ENCODE data around the gene FGFR3.
"Not testable (repeated sequence)": the region's sequence is repeated elsewhere in the genome, so short reads cannot be mapped to it uniquely, and the experiment has no call there.

The FGFR3 gene

GRCh38 chr4:1837069-1837468 is 44.0 kb downstream of the FGFR3 start:
- Histone ChIP-seq H3K9me3 (ENCODE audit: control insufficient read depth, low read length) (no peaks in the 10 kb centered on the region), H3K4me1 (ENCODE audit: control insufficient read depth, insufficient read depth, low read length) (peaks cover 12% of the 10 kb centered on the region), H3K27me3 (ENCODE audit: control insufficient read depth, insufficient read depth, low read length) (no peaks in the 10 kb centered on the region), H3K9ac (ENCODE audit: low read length) (no peak overlapping the region), H3K4me3 (ENCODE audit: low read length) (no peak overlapping the region), H3K36me3 (ENCODE audit: control insufficient read depth, insufficient read depth, low read length) (peaks cover 34% of the 10 kb centered on the region)

DNA sequence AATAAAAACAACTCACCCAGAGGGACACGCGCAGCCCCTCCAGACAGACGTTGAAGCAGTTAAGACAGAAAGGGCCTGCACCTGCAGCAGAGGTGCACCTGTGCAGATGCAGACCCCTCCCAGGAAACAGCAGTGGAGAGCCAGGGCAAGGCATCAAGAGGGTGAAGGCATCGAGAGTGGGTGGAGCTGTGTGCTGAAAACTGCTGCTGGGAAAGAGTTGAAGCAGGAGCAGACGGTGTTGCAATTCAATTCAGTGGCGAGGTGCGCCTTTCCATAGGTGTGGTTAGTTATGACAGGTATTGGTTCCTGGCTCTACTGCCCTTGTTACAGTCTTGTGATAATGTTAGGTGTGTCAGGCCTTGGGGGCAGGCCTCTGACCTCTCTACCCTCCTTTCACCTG is 46.2 kb downstream of the FGFR3 start:
- Histone ChIP-seq H3K4me3 (ENCODE audit: low read length) (no peak overlapping the region), H3K36me3 (ENCODE audit: control insufficient read depth, insufficient read depth, low read length) (peaks cover 30% of the 10 kb centered on the region), H3K27me3 (ENCODE audit: control insufficient read depth, insufficient read depth, low read length) (no peaks in the 10 kb centered on the region), H3K4me1 (ENCODE audit: control insufficient read depth, insufficient read depth, low read length) (peaks cover 12% of the 10 kb centered on the region), H3K9ac (ENCODE audit: low read length) (peak overlapping the region; percentile 43), H3K9me3 (ENCODE audit: control insufficient read depth, low read length) (no peaks in the 10 kb centered on the region)

DNA sequence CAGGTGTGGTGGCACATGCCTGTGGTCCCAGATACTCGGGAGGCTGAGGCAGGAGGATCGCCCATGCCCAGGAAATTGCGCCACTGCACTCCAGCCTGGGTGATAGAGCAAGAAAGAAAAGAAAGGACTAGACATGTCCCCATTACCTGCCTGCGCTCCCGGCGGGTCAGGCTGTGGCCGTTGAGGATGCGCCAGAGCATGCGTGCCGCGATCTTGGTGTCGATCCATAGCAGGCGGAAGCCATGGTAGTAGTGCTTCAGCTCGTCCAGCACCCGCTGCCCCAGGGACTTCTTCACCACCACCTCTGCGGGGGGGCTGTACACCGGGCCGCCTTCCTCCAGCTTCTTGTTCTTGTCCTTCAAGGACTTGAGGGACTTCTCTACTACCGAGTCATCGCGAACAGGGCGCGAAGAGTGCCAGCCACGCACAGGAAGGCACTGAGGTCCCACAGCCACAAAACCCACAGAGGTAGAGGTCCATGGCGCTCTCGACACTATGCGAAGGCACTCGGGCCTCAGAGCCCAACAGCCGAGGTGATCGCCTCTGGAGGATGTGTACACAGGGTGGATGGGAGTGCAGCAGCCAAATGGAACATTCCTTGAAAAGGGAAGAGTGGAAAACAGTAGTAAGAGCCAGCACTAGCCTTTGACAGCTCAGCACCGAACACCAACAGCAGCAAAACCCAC is 48.3 kb downstream of the FGFR3 start:
- H3K4me3 ChIP-seq (ENCODE audit: low read length): no peak overlapping the region
- no peaks in the 10 kb centered on the region for H3K9me3 ChIP-seq (ENCODE audit: control insufficient read depth, low read length)
- H3K36me3 ChIP-seq (ENCODE audit: control insufficient read depth, insufficient read depth, low read length): peaks cover 23% of the 10 kb centered on the region
- no peaks in the 10 kb centered on the region for H3K27me3 ChIP-seq (ENCODE audit: control insufficient read depth, insufficient read depth, low read length)
- H3K9ac ChIP-seq (ENCODE audit: low read length): no peak overlapping the region
- H3K4me1 ChIP-seq (ENCODE audit: control insufficient read depth, insufficient read depth, low read length): peaks cover 12% of the 10 kb centered on the region

- Histone ChIP-seq H3K4me1 (ENCODE audit: control insufficient read depth, insufficient read depth, low read length) (peaks cover 12% of the 10 kb centered on the region), H3K9ac (ENCODE audit: low read length) (no peak overlapping the region), H3K27me3 (ENCODE audit: control insufficient read depth, insufficient read depth, low read length) (no peaks in the 10 kb centered on the region), H3K4me3 (ENCODE audit: low read length) (no peak overlapping the region), H3K36me3 (ENCODE audit: control insufficient read depth, insufficient read depth, low read length) (peaks cover 18% of the 10 kb centered on the region), H3K9me3 (ENCODE audit: control insufficient read depth, low read length) (no peaks in the 10 kb centered on the region)
Measured at GRCh38 chr4:1841887-1842210, 48.8 kb downstream of the FGFR3 start.

- H3K36me3 ChIP-seq (ENCODE audit: control insufficient read depth, insufficient read depth, low read length): peaks cover 13% of the 10 kb centered on the region
- H3K4me1 ChIP-seq (ENCODE audit: control insufficient read depth, insufficient read depth, low read length): peaks cover 12% of the 10 kb centered on the region
- H3K9me3 ChIP-seq (ENCODE audit: control insufficient read depth, low read length): no peaks in the 10 kb centered on the region
- H3K4me3 ChIP-seq (ENCODE audit: low read length): no peak overlapping the region
- no peak overlapping the region for H3K9ac ChIP-seq (ENCODE audit: low read length)
- H3K27me3 ChIP-seq (ENCODE audit: control insufficient read depth, insufficient read depth, low read length): no peaks in the 10 kb centered on the region
Measured at GRCh38 chr4:1842339-1842895, 49.3 kb downstream of the FGFR3 start.

DNA sequence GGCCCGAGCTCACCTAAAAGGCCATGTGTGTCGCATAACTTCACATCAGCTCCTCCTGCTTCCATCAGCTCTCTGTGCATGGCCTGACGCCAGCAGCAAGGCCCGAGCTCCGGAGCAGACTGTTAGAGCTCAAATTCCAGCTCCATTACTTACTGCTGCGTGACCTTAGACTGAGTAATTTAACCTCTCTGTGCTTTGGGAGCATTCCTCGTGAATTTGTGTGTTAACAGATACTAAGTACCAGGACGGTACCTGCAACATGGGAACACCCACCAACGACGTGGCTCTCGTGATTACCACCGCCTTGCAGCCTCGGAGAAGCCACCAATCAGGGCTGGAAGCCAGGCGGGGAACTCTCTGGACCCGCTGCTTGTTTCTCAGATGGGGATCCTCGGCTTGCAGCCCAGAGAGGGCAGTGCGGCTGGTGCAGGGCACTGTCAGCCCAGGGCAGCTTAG is 49.9 kb downstream of the FGFR3 start:
- Histone ChIP-seq H3K9ac (ENCODE audit: low read length) (no peak overlapping the region), H3K27me3 (ENCODE audit: control insufficient read depth, insufficient read depth, low read length) (no peaks in the 10 kb centered on the region), H3K36me3 (ENCODE audit: control insufficient read depth, insufficient read depth, low read length) (peaks cover 13% of the 10 kb centered on the region), H3K9me3 (ENCODE audit: control insufficient read depth, low read length) (no peaks in the 10 kb centered on the region), H3K4me1 (ENCODE audit: control insufficient read depth, insufficient read depth, low read length) (peaks cover 12% of the 10 kb centered on the region), H3K4me3 (ENCODE audit: low read length) (no peak overlapping the region)

DNA sequence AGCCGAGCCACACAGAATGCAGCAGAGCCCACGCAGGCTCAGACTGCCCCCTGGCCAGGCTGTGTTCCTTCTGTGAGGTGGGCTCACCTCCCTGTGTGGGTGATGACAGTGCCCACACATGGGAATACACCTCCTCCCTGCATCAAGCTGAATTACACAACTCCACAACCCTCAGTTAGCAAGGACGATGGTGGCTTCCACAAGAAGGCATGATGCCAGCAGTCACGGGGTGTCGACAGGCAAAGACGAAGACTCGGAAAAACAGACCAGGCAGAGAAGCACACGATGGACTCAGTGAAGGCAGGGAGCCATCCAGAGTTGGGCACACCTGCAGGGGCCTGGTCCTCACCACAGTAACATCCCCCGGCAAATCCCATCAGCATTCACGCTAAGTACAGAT is 50.8 kb downstream of the FGFR3 start:
- Histone ChIP-seq H3K4me3 (ENCODE audit: low read length) (no peak overlapping the region), H3K4me1 (ENCODE audit: control insufficient read depth, insufficient read depth, low read length) (peaks cover 12% of the 10 kb centered on the region), H3K9me3 (ENCODE audit: control insufficient read depth, low read length) (no peaks in the 10 kb centered on the region), H3K9ac (ENCODE audit: low read length) (no peak overlapping the region), H3K36me3 (ENCODE audit: control insufficient read depth, insufficient read depth, low read length) (peaks cover 13% of the 10 kb centered on the region), H3K27me3 (ENCODE audit: control insufficient read depth, insufficient read depth, low read length) (no peaks in the 10 kb centered on the region)

- not testable (repeated sequence) for H3K4me3 ChIP-seq (ENCODE audit: low read length); H3K36me3 ChIP-seq (ENCODE audit: control insufficient read depth, insufficient read depth, low read length); H3K27me3 ChIP-seq (ENCODE audit: control insufficient read depth, insufficient read depth, low read length); H3K9me3 ChIP-seq (ENCODE audit: control insufficient read depth, low read length); H3K4me1 ChIP-seq (ENCODE audit: control insufficient read depth, insufficient read depth, low read length); H3K9ac ChIP-seq (ENCODE audit: low read length)
Measured at GRCh38 chr4:1844618-1845017, 51.5 kb downstream of the FGFR3 start.

GRCh38 chr4:1846580-1846979 is 53.5 kb downstream of the FGFR3 start:
- Histone ChIP-seq H3K36me3 (ENCODE audit: control insufficient read depth, insufficient read depth, low read length) (peaks cover 4% of the 10 kb centered on the region), H3K27me3 (ENCODE audit: control insufficient read depth, insufficient read depth, low read length) (no peaks in the 10 kb centered on the region)

GRCh38 chr4:1850276-1850675 is 57.2 kb downstream of the FGFR3 start:
- Histone ChIP-seq H3K27me3 (ENCODE audit: control insufficient read depth, insufficient read depth, low read length) (no peaks in the 10 kb centered on the region), H3K9ac (ENCODE audit: low read length) (no peak overlapping the region), H3K9me3 (ENCODE audit: control insufficient read depth, low read length) (no peaks in the 10 kb centered on the region), H3K4me1 (ENCODE audit: control insufficient read depth, insufficient read depth, low read length) (peaks cover 36% of the 10 kb centered on the region), H3K4me3 (ENCODE audit: low read length) (no peak overlapping the region), H3K36me3 (ENCODE audit: control insufficient read depth, insufficient read depth, low read length) (no peaks in the 10 kb centered on the region)

More at GRCh38 chr4:1846580-1846979, 53.5 kb downstream of the FGFR3 start:
- Histone ChIP-seq H3K9me3 (ENCODE audit: control insufficient read depth, low read length) (no peaks in the 10 kb centered on the region), H3K4me1 (ENCODE audit: control insufficient read depth, insufficient read depth, low read length) (peaks cover 9% of the 10 kb centered on the region), H3K4me3 (ENCODE audit: low read length) (no peak overlapping the region), H3K9ac (ENCODE audit: low read length) (no peak overlapping the region)

DNA sequence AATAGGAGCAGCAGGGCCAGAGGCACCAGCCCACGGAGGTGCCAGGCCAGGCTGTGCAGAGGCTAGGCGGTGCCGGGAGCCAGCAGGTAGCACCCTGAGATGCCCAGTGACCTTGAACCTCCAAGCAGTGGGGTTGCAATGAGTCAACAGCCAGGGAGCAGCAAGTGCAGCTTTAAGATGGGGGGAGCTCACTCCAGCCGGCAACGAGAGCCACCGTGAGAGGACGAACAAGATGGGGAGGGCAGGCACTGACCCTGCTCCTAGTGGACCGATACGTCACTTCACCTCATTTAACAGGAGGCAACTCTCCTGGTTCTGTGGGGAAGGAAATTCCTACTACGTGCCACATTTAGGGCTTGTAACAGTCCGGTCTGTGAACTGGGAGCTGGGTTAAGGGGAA is 58.1 kb downstream of the FGFR3 start:
- H3K36me3 ChIP-seq (ENCODE audit: control insufficient read depth, insufficient read depth, low read length): no peaks in the 10 kb centered on the region
- H3K4me3 ChIP-seq (ENCODE audit: low read length): no peak overlapping the region
- H3K9me3 ChIP-seq (ENCODE audit: control insufficient read depth, low read length): no peaks in the 10 kb centered on the region
- H3K9ac ChIP-seq (ENCODE audit: low read length): no peak overlapping the region
- H3K4me1 ChIP-seq (ENCODE audit: control insufficient read depth, insufficient read depth, low read length): peaks cover 36% of the 10 kb centered on the region
- H3K27me3 ChIP-seq (ENCODE audit: control insufficient read depth, insufficient read depth, low read length): no peaks in the 10 kb centered on the region

GRCh38 chr4:1851575-1852410 is 58.7 kb downstream of the FGFR3 start:
- H3K4me3 ChIP-seq (ENCODE audit: low read length): no peak overlapping the region
- H3K9ac ChIP-seq (ENCODE audit: low read length): no peak overlapping the region
- peaks cover 37% of the 10 kb centered on the region for H3K4me1 ChIP-seq (ENCODE audit: control insufficient read depth, insufficient read depth, low read length)

More at GRCh38 chr4:1851575-1852410, 58.7 kb downstream of the FGFR3 start:
- no peaks in the 10 kb centered on the region for H3K36me3 ChIP-seq (ENCODE audit: control insufficient read depth, insufficient read depth, low read length)
- no peaks in the 10 kb centered on the region for H3K9me3 ChIP-seq (ENCODE audit: control insufficient read depth, low read length)
- H3K27me3 ChIP-seq (ENCODE audit: control insufficient read depth, insufficient read depth, low read length): no peaks in the 10 kb centered on the region

Measured in mucosa of stomach (tissue), 1 donor.